ENCODE data around the gene FUT4. TPM values are rescaled to one million over a fixed set of nuclear protein-coding genes. Genes with fewer than 3 reads are reported as not detected.

FUT4 gene
- total RNA-seq, 1 experiment from 2014 or later = 5.7 TPM

DNA sequence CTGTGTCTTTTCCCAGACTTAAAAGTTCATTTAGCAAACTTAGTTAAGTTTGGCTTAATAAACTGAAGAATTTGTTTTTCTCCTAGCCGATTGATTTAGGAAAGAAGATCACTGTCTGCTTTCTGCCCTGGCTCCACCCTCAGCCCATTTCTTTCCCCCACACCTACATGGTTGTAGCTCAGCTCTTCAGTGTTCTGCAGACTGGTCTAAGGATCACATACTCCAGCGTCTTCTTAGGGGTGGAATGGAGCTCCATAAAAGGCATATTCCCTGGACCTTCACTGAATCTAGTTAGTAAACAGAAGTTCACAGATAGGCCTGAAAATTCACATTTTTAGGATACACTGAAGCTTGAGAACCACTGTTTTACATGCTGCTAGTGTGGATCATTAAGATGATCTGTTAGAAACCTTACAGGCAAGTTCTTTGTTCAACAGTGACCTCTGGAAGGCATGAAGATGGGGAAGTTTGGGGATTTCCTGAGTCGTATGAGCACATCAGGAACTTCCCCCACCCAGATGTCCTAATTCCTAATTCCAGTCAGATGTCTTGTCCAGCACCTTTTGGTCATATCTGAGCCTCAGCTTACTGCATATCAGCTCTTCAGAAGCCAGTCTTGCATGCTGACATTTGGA lies 40.3 kb downstream of the FUT4 start:
- DNase-seq (ENCODE audit: low read depth, low spot score) (no peak), ATAC-seq (no peak)

DNA sequence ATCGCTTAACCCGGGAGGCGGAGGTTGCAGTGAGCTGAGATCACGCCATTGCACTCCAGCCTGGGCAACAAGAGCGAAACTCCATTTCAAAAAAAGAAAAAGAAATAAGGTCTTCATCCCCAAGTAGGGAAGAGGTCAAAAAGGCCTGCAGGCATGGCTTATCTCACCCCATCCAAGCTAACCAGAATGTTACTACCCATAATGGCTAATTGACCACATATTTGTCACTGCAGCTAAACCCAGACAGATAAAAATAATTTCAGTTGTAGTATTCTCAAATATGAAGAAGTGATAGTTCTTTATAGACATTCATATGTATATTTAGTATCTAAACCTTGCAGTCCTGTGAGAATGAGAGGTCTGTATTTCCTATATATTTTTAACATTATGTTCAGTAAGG lies 41.3 kb downstream of the FUT4 start:
- CTCF ChIA-PET = no interaction called here

More for the DNA sequence above, 40.3 kb downstream of the FUT4 start:
- no peak overlapping the region for H3K9ac ChIP-seq (ENCODE audit: low read length)
- no peaks in the 10 kb centered on the region for H3K9me3 ChIP-seq (ENCODE audit: control insufficient read depth in 1 of 2, insufficient read depth in 1 of 2, low read depth in 1 of 2, low read length in 2 of 2)
- POLR2A ChIA-PET = no interaction called here
- peaks cover 0 to 3% of the 10 kb centered on the region in 2 experiments; a peak in 1 of 4 replicates for H3K4me1 ChIP-seq (ENCODE audit: control insufficient read depth in 1 of 2, insufficient read depth in 2 of 2, low read length in 2 of 2)
- H3K79me2 ChIP-seq (ENCODE audit: insufficient read depth, low read length) = no peaks in the 10 kb centered on the region
- H3K4me2 ChIP-seq (ENCODE audit: low read length) = no peak overlapping the region
- RAD21 ChIA-PET (ENCODE audit: low non-redundant PET in 1 of 2, low total read pairs in 2 of 2, uncharacterized antibody in 2 of 2, unreplicated experiment in 2 of 2) = no interaction called here
- H3K36me3 ChIP-seq (ENCODE audit: control insufficient read depth in 1 of 2, insufficient read depth in 2 of 2, low read length in 2 of 2) = no peaks in the 10 kb centered on the region
- intact Hi-C loops (cut with micrococcal nuclease) = no loop called here
- no peaks in the 10 kb centered on the region for H3K9me2 ChIP-seq (ENCODE audit: insufficient read depth)
- H2AFZ ChIP-seq (ENCODE audit: low read depth, low read length, poor library complexity, severe bottlenecking) = no peak overlapping the region
- CTCF ChIA-PET = no interaction called here
- BruUV-seq (replicated peaks) = no TSS peak
- no peak for TF ChIP-seq EZH2phosphoT487 (IDR thresholded peaks at IDR 0.05; ENCODE audit: borderline replicate concordance)
- TF ChIP-seq CBX3 (IDR thresholded peaks at IDR 0.05; ENCODE audit: low read depth) = no peak
- H3K27me3 ChIP-seq (ENCODE audit: insufficient read depth, low read length) = no peaks in the 10 kb centered on the region; the same call in 1 of the 2 replicates
- no peak overlapping the region for H3K4me3 ChIP-seq (replicated peaks in 1 of 2; ENCODE audit: low read depth in 1 of 2, low read length in 2 of 2)
- no peak overlapping the region for H3K27ac ChIP-seq (ENCODE audit: low read depth, low read length)
- no peaks in the 10 kb centered on the region for H4K20me1 ChIP-seq (ENCODE audit: insufficient read depth)

More for the DNA sequence above, 41.3 kb downstream of the FUT4 start:
- BruUV-seq (replicated peaks) = no TSS peak
- H3K9me3 ChIP-seq (ENCODE audit: control insufficient read depth in 1 of 2, insufficient read depth in 1 of 2, low read depth in 1 of 2, low read length in 2 of 2) = no peaks in the 10 kb centered on the region
- H2AFZ ChIP-seq (ENCODE audit: low read depth, low read length, poor library complexity, severe bottlenecking) = no peak overlapping the region
- no peaks in the 10 kb centered on the region for H3K9me2 ChIP-seq (ENCODE audit: insufficient read depth)
- no peaks in the 10 kb centered on the region for H3K36me3 ChIP-seq (ENCODE audit: control insufficient read depth in 1 of 2, insufficient read depth in 2 of 2, low read length in 2 of 2)
- H4K20me1 ChIP-seq (ENCODE audit: insufficient read depth) = no peaks in the 10 kb centered on the region
- H3K4me1 ChIP-seq (ENCODE audit: control insufficient read depth in 1 of 2, insufficient read depth in 2 of 2, low read length in 2 of 2) = peaks cover 0 to 3% of the 10 kb centered on the region in 2 experiments; a peak in 1 of 4 replicates
- DNase-seq (ENCODE audit: low read depth, low spot score) (no peak), ATAC-seq (no peak)
- POLR2A ChIA-PET = no interaction called here
- H3K27ac ChIP-seq (ENCODE audit: low read depth, low read length) = no peak overlapping the region
- RAD21 ChIA-PET (ENCODE audit: low non-redundant PET in 1 of 2, low total read pairs in 2 of 2, uncharacterized antibody in 2 of 2, unreplicated experiment in 2 of 2) = no interaction called here
- no peak overlapping the region for H3K4me3 ChIP-seq (replicated peaks in 1 of 2; ENCODE audit: low read depth in 1 of 2, low read length in 2 of 2)
- H3K79me2 ChIP-seq (ENCODE audit: insufficient read depth, low read length) = no peaks in the 10 kb centered on the region
- TF ChIP-seq MAX (IDR thresholded peaks at IDR 0.05) = no peak
- no peak for TF ChIP-seq SIN3A (IDR thresholded peaks at IDR 0.05; ENCODE audit: low read depth)
- no peak for TF ChIP-seq EGR1 (IDR thresholded peaks at IDR 0.05; ENCODE audit: low read depth)
- no peak for TF ChIP-seq ZNF274 (IDR thresholded peaks at IDR 0.05; ENCODE audit: low read depth, low read length)
- no peak for TF ChIP-seq JUND (IDR thresholded peaks at IDR 0.05)
- no peak for TF ChIP-seq YY1 (IDR thresholded peaks at IDR 0.05; ENCODE audit: extremely low read depth, insufficient replicate concordance, low read depth, low read length)
- no peak for TF ChIP-seq CBX3 (IDR thresholded peaks at IDR 0.05; ENCODE audit: low read depth)
- no peak for TF ChIP-seq ELF1 (IDR thresholded peaks at IDR 0.05; ENCODE audit: borderline replicate concordance, low read depth)
- TF ChIP-seq SRF (IDR thresholded peaks at IDR 0.05; ENCODE audit: low read depth) = no peak
- TF ChIP-seq FOSL1 (IDR thresholded peaks at IDR 0.05; ENCODE audit: low read depth) = no peak
- no peak for TF ChIP-seq ZFX (IDR thresholded peaks at IDR 0.05)
- no peak for TF ChIP-seq TCF7L2 (IDR thresholded peaks at IDR 0.05; ENCODE audit: borderline replicate concordance, extremely low read depth, insufficient read depth, insufficient read length)
- TF ChIP-seq ATF3 (IDR thresholded peaks at IDR 0.05) = no peak
- no peak for TF ChIP-seq POLR2AphosphoS5 (IDR thresholded peaks at IDR 0.05; ENCODE audit: low read depth, low read length)
- TF ChIP-seq, protein P1, sequence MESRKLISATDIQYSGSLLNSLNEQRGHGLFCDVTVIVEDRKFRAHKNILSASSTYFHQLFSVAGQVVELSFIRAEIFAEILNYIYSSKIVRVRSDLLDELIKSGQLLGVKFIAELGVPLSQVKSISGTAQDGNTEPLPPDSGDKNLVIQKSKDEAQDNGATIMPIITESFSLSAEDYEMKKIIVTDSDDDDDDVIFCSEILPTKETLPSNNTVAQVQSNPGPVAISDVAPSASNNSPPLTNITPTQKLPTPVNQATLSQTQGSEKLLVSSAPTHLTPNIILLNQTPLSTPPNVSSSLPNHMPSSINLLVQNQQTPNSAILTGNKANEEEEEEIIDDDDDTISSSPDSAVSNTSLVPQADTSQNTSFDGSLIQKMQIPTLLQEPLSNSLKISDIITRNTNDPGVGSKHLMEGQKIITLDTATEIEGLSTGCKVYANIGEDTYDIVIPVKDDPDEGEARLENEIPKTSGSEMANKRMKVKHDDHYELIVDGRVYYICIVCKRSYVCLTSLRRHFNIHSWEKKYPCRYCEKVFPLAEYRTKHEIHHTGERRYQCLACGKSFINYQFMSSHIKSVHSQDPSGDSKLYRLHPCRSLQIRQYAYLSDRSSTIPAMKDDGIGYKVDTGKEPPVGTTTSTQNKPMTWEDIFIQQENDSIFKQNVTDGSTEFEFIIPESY (IDR thresholded peaks at IDR 0.05; ENCODE audit: extremely low read depth, insufficient replicate concordance, low read length) = no peak
- TF ChIP-seq EZH2phosphoT487 (IDR thresholded peaks at IDR 0.05; ENCODE audit: borderline replicate concordance) = no peak
- no peak overlapping the region for H3K4me2 ChIP-seq (ENCODE audit: low read length)
- H3K27me3 ChIP-seq (ENCODE audit: insufficient read depth, low read length) = no peaks in the 10 kb centered on the region; the same call in 1 of the 2 replicates
- intact Hi-C loops (cut with micrococcal nuclease) = no loop called here
- H3K9ac ChIP-seq (ENCODE audit: low read length) = no peak overlapping the region
